GM21526 (cell line): Measurements from ENCODE around the gene PCDHGB7.
"Not testable (repeated sequence)": the region's sequence is repeated elsewhere in the genome, so short reads cannot be mapped to it uniquely, and the experiment has no call there.

ENCODE experiments used
- ATAC-seq: cut with Tn5 transposase; IDR thresholded peaks from one replicate; pipeline ENCODE4 v1.9.1; 2021; ENCODE audit warnings: moderate library complexity; ENCODE audit not compliant: unreplicated experiment, low FRiP score

Gene PCDHGB7

GRCh38 chr5:141394401-141395187 is 22.9 kb upstream of the PCDHGB7 start:
- ATAC-seq: not testable (repeated sequence)

GRCh38 chr5:141397756-141398551 is 19.5 kb upstream of the PCDHGB7 start, which contains the start of gene PCDHGB5:
Gene PCDHGB5 (plus strand): TSS chr5:141397947. CDS start chr5:141398128, 181 bp downstream.
- peak; percentile 93 for ATAC-seq

- ATAC-seq: no peak
Measured at GRCh38 chr5:141398608-141399007, 18.9 kb upstream of the PCDHGB7 start.

GRCh38 chr5:141399555-141400258 is 17.8 kb upstream of the PCDHGB7 start:
- no peak for ATAC-seq

- no peak for ATAC-seq
Measured at GRCh38 chr5:141402553-141403243, 14.8 kb upstream of the PCDHGB7 start, which contains the start of gene PCDHGA9. Gene PCDHGA9 (plus strand): TSS chr5:141402778. CDS start chr5:141402953, 175 bp downstream.

- no peak for ATAC-seq
Measured at GRCh38 chr5:141403387-141403786, 14.1 kb upstream of the PCDHGB7 start.

GRCh38 chr5:141407790-141408505 is 9.5 kb upstream of the PCDHGB7 start, which contains the start of gene PCDHGB6:
Gene PCDHGB6 (plus strand): TSS chr5:141408021. CDS start chr5:141408203, 182 bp downstream.
- peak; percentile 75 for ATAC-seq

- no peak for ATAC-seq
Measured at GRCh38 chr5:141409598-141410306, 7.7 kb upstream of the PCDHGB7 start.

GRCh38 chr5:141411575-141411974 is 5.9 kb upstream of the PCDHGB7 start:
- no peak for ATAC-seq

GRCh38 chr5:141412854-141413539 is 4.5 kb upstream of the PCDHGB7 start, which contains the start of gene PCDHGA10:
Gene PCDHGA10 (plus strand): TSS chr5:141412987. CDS start chr5:141413176, 189 bp downstream.
- ATAC-seq: peak; percentile 84

- ATAC-seq: no peak
Measured at GRCh38 chr5:141413540-141414069, 3.9 kb upstream of the PCDHGB7 start.

GRCh38 chr5:141414548-141415274 is 2.8 kb upstream of the PCDHGB7 start:
- not testable (repeated sequence) for ATAC-seq

- not testable (repeated sequence) for ATAC-seq
Measured at GRCh38 chr5:141415275-141415618, 2.2 kb upstream of the PCDHGB7 start.

- no peak for ATAC-seq
Measured at GRCh38 chr5:141419074-141419880, 1.8 kb downstream of the PCDHGB7 start.

GRCh38 chr5:141420855-141421488 is 3.5 kb downstream of the PCDHGB7 start, which contains the start of gene PCDHGA11:
Gene PCDHGA11 (plus strand): TSS chr5:141421051. CDS start chr5:141421228, 177 bp downstream.
- peak; percentile 69 for ATAC-seq

GRCh38 chr5:141421489-141421855 is 4.0 kb downstream of the PCDHGB7 start:
- ATAC-seq: no peak
